Activated naive CD4-positive, alpha-beta T cell (primary cell): ENCODE data around the gene NOL6.

ENCODE experiments used
- DNase-seq, 4 experiments: peaks; one replicate each; lab custom pipeline; 2025; lab: John Stamatoyannopoulos, UW

Gene NOL6

GRCh38 chr9:33453999-33454660 lies 19.6 kb downstream of the NOL6 start:
- no peak for DNase-seq

DNA sequence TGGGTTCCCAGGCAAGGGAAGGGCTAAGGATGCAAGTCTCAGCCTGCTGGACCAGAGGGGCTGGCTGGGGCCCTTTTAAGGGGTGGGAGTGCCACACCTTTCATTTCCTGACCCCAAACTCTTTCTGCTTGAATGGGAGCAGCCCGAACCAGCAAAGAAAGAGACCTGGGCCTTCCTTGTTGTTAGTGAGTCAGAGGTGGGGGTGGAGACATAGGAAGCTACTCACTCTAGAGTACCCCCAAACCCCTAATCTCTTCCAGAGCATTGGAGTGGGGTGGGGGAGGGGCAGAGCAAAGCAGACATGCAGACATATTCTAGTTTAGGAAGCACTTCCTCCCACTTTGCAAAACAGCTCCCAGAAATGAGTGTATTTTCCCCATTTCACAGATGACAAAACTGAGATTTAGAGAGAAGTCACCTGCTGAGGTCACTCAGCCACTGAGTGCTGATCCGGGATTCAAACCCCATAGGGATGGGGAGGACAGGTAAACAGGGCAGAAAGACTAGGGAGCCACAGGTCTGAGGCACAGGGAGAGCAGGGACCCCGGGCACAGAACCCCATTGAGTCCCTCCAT lies 20.4 kb downstream of the NOL6 start:
- no peak for DNase-seq

GRCh38 chr9:33452828-33453271 lies 20.9 kb downstream of the NOL6 start:
- peak in 1 of 4 experiments; percentile 16 for DNase-seq

DNA sequence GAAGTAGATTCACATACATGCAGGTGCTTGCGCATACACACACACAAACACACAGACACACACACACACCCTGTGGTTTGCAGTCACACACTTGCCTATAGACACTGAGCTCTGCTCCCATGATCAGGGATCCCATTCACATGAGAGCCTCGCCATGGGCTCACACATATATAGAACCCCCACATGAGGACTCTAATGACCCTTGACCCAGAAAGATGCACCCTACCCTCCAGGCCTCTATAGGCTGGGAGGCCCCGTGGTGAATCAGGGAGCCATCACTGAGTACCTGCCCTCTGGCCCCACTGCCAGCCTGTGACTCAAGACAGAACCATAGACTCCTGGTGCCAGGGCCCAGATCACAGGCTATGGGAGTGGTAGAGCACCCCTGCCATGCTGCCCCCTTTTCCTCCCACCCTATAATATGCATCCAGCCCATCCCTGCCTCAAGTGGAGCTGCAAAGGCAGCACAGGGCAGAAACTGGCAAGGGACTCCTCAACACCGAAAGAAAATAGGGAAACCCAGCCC lies 23.0 kb downstream of the NOL6 start:
- no peak for DNase-seq

- DNase-seq, result no peak
Observed at GRCh38 chr9:33449715-33450114, 24.0 kb downstream of the NOL6 start.

- no peak for DNase-seq
Observed at GRCh38 chr9:33447799-33448553, 25.7 kb downstream of the NOL6 start.

DNA sequence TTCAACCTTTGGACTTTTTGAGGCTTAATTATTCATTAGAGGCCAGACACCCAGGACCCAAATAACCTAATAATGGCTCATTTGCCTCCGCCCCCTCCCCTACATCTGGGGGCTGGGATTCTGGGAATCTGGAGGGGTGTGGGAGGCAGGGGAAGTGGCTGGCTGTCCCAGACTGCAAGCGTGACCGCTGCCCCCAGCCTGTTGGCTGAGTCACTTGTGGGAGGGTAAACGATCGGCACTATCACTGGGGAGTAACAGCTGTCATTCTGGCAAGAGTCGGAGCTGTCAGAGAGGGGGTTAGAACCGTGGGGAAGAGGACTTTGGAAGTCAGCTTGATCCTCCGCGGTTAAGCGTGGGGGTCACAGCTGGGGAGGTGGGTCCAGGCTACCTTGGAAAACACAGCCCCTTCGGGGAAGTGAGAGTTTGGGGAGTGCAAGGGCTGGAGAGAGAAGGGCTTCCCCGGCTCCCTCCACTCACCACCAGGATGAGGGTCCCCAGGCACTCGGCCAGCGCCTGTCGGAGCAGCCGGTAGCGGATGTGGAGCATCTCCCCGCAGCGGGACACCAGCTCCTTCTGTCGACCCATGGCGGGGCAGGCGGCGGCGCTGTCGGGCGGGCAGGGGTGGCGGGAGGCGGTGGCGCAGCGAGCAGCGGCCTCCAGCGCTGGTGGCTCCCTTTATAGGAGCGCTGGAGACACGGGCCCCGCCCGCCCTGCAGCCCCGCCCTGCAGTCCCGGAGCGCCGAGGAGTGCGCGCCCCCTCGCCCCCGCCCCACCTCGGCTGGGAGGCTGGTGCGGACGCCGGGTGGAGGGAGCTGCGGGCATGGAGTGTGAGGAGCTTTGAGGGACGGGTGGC lies 26.6 kb downstream of the NOL6 start, which contains the start of gene AQP3:
Gene AQP3, minus strand, starts transcription at position 648 of the 853 bp plus-strand sequence. Its CDS starts 63 bp downstream, at position 585.
- DNase-seq, result peak in 3 of 4 experiments; percentile 29 to 72 (median 59)

GRCh38 chr9:33446240-33446945 lies 27.3 kb downstream of the NOL6 start:
- peak in 1 of 4 experiments; percentile 25 for DNase-seq

GRCh38 chr9:33445389-33446239 lies 28.1 kb downstream of the NOL6 start:
- DNase-seq, result no peak

- DNase-seq, result no peak
Observed at GRCh38 chr9:33443464-33444154, 30.1 kb downstream of the NOL6 start.

DNA sequence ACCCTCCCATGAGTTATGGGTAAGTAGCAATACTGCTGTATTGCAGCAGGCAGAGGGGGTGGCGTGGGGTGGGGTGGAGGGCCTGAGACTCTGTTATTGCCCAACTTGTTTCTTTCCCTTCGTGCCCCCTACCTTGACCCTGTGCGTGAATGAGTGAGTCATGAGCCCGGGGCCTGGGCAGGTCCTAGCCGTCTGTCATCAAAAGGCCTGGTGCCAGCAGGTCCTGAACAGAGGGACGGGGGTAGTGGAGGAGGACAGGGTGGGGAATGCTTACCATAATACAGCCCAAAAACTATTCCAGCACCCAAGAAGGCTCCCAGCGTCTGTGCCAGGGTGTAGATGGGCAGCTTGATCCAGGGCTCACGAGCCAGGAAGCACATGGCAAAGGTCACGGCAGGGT lies 30.7 kb downstream of the NOL6 start:
- no peak for DNase-seq

GRCh38 chr9:33442125-33442524 lies 31.6 kb downstream of the NOL6 start:
- DNase-seq, result no peak

DNA sequence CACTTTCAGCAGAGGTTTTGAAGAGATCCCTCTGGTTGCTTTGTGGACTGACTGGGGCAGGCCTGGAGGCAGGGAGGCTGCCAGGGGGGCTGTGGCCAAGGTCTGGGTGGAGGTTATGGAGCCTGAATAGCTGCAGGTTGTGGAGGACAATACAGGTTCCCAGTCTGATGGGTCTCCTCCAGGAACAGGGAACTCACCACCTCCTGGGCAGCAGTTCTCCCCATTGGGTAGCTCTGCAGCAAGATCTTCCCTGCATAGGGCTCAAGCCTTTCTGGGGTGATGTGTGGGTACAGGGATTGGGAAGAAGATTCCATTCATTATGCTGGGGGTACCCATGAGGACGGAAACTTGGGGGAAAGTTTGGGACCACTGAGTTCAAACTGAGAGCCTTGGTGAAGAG lies 33.1 kb downstream of the NOL6 start:
- no peak for DNase-seq

DNA sequence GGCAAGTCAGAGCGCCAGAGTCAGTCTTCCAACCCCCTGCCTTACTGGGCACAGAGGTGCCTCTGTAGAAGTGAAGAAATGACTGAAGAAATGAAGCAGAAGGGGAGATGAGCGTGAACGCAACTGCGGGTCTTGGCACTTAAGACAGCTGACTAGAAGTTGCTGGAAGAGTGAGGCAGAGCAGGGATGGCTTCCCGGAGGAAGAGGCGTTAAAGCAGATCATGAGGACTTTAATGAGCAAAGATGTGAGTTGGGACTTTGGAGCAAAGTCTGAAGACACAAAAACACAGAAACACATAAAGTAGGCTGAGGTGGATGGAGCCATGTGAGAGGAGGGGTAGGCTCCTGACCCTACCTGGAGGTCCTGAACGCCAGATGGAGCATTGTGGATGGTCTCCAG lies 33.5 kb downstream of the NOL6 start:
- DNase-seq, result no peak

DNA sequence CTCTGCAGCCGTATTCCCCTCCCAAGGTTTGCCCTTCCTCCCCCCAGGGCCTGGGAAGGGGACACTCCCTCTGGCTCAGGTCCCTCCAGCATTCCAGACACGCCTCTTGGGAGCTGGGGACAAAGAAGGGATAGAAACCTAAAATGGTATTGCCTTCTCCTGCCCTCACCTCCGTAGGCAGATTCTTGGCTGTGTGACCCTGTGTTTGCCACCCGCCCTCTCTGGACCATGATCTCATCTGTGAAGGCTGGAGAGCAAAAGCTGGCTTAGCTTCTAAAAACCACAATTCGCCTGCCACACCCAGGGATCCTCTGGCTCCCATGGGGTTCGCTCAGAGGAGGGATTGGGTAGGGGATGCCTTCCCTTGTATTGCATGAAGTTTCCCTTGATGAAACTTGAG lies 34.0 kb downstream of the NOL6 start:
- no peak for DNase-seq

DNA sequence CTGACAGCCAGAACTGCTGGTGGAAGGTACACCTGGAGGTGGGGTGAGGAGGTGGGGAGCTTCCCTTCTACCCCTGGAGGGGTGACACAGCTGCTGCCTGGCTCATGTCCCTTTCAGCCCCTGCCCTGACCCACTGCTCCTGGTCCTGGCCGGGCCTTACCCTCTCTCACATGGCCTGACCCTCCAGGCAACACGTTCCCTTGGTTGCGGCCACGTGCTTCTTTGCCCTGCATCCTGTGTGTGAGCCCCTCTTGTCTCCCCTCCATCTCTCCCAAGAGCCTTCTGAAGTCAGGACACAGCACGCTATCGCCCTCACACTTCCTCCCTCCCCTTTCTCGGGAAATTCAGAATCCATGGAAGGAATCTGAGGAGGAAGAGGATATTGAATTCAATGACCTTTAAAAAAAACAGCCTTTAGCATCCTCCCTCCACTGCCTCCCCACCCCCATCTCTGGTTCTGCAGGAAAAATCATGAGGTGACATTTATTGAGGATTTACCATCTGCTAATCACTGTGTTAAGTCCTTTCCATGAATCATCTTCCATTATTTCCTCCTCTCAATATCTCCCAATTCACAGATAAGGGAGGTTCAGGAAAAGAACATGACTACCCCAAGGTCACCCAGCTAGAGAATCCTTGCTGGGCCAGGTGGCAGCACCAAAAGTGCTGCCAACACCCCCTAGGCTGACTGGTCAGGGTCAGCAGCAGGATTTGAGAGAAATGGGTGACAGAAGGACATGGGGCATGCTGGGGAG lies 34.6 kb downstream of the NOL6 start:
- no peak for DNase-seq

GRCh38 chr9:33437898-33438297 lies 35.8 kb downstream of the NOL6 start:
- DNase-seq, result no peak

DNA sequence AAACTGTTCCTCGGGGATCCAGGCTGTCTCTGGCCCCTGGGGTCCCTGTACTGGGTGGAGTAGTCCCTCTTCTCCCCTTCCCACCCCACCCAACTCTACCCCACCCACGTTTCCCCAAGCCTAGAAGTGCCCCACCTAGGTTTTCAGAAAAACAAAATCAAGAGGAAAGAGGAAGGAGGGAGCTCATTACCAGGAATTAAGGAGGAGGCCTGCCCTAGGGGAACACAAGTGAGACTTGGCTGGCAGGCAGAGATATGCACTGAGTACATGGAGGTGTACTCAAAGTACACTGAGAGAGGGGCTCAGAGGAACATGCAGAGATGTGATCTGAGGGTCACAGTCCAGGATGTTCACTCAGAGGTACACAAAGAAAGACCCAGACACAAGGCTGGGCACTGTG lies 36.5 kb downstream of the NOL6 start:
- DNase-seq, result no peak

DNA sequence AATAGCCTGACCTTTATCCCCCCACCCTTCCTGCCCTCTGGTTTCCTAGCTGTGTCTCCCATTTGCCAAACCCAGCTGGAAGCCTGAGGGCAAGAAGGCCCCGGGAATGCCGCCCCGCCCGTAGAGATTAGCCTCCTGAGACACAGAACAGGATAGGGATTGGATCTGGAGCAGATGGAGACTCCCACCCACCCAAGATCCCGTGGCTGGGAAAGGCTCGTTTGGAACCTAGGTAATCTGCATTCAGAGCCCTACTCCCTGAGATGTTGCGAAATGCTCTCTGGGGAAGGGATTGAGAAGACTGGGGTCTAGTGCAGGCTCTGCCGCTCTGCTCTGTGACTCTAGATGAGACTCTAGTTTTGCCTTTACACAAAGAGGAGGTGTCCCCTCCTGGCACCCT lies 37.3 kb downstream of the NOL6 start:
- no peak for DNase-seq
